Measurements from ENCODE around the gene APBA1. TPM values are rescaled to one million over a fixed set of nuclear protein-coding genes. Genes with fewer than 3 reads are reported as not detected.

APBA1 gene
- total and polyA plus RNA-seq, 2 of the 4 experiments (the other 2 are of a cell fraction) = 3.8 to 5.1 TPM

DNA sequence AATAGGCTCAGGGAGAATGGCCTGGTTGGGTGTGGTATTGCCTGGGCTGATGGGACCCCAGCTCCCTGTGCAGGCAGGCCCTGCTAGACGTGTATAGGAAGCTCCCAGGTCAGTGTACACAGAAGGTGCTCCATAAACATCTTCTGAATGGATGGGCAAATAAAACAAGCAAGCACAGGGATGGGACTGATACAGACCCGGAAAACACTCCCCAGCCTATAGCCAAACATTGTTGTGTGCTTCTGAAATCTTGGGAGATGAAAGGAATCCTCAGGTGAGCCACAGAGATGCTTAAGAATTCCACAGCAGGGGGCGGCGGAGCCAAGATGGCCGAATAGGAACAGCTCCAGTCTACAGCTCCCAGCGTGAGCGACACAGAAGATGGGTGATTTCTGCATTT, 195.4 kb downstream of the APBA1 start:
- H3K4me2 ChIP-seq (ENCODE audit: low read depth, low read length) = no peak overlapping the region
- no peak overlapping the region for H3K18ac ChIP-seq (ENCODE audit: low read depth, low read length)
- no peak overlapping the region for H4K5ac ChIP-seq (ENCODE audit: low read depth, low read length)
- H3K4ac ChIP-seq (ENCODE audit: low read depth, low read length) = no peak overlapping the region
- H4K91ac ChIP-seq (ENCODE audit: insufficient read depth, low read depth, low read length) = no peak overlapping the region
- H3K27ac ChIP-seq (ENCODE audit: insufficient read depth, low read length) = no peak overlapping the region
- no peak overlapping the region for H2BK15ac ChIP-seq (ENCODE audit: low read depth, low read length)
- H4K8ac ChIP-seq (ENCODE audit: low read depth in 2 of 2, low read length in 2 of 2) = no peak overlapping the region
- H3K9me3 ChIP-seq (ENCODE audit: control insufficient read depth, insufficient read depth, low read length) = no peaks in the 10 kb centered on the region
- H4K20me1 ChIP-seq (ENCODE audit: insufficient read depth, low read length) = no peaks in the 10 kb centered on the region
- DNase-seq (no peak), ATAC-seq (ENCODE audit: low read depth) (no peak)
- TF ChIP-seq RAD21 (IDR thresholded peaks at IDR 0.05; ENCODE audit: low read length) (no peak), RFX5 (IDR thresholded peaks at IDR 0.05; ENCODE audit: low read depth, low read length) (no peak), SMC3 (IDR thresholded peaks at IDR 0.05; ENCODE audit: low read depth, low read length) (no peak), MAFK (IDR thresholded peaks at IDR 0.05; ENCODE audit: low read depth, low read length) (no peak), POLR2A (IDR thresholded peaks at IDR 0.05; ENCODE audit: low read depth, low read length) (no peak), CEBPB (IDR thresholded peaks at IDR 0.05; ENCODE audit: low read depth, low read length) (no peak)
- H3K79me1 ChIP-seq (ENCODE audit: low read depth in 1 of 2, low read length in 2 of 2) = no peaks in the 10 kb centered on the region; a peak in 1 of 4 replicates
- no peaks in the 10 kb centered on the region for H3K27me3 ChIP-seq (ENCODE audit: control insufficient read depth, insufficient read depth, low read length)
- no peak overlapping the region; the same call in 1 of the 2 replicates for H3K14ac ChIP-seq (replicated peaks; ENCODE audit: low read depth, low read length)
- no peak overlapping the region for H2BK20ac ChIP-seq (ENCODE audit: low read depth, low read length)
- no peak overlapping the region for H2BK120ac ChIP-seq (ENCODE audit: low read depth, low read length)
- dilution Hi-C loops (cut with HindIII; ENCODE audit: low sequenced_read_pairs, unreplicated experiment) = no loop called here
- H3K4me1 ChIP-seq (ENCODE audit: control insufficient read depth, insufficient read depth, low read length) = no peaks in the 10 kb centered on the region
- no peak overlapping the region for H2AK5ac ChIP-seq (ENCODE audit: low read depth, low read length)
- H3K9ac ChIP-seq (ENCODE audit: low read depth, low read length) = no peak overlapping the region
- CTCF ChIA-PET = no interaction called here
- POLR2A ChIA-PET (ENCODE audit: unreplicated experiment) = no interaction called here
- H3K9me1 ChIP-seq (ENCODE audit: insufficient read depth, low read length) = 0 out of 2 replicates have a peak, but pooled peaks cover 3% of the 10 kb centered on the region
- intact Hi-C loops (cut with micrococcal nuclease) = no loop called here
- H3K56ac ChIP-seq (ENCODE audit: extremely low read depth, insufficient read depth, low read length) = no peak overlapping the region
- H2AFZ ChIP-seq (replicated peaks; ENCODE audit: low read length, poor library complexity) = no peak overlapping the region
- H3K36me3 ChIP-seq (ENCODE audit: control insufficient read depth, insufficient read depth, low read length) = no peaks in the 10 kb centered on the region
- BruUV-seq (replicated peaks) = no TSS peak
- no peak overlapping the region for H3K4me3 ChIP-seq (ENCODE audit: insufficient read depth, low read depth, low read length)
- in situ Hi-C loops (cut with MboI; ENCODE audit: low sequenced_read_pairs) = no loop called here
- no peak overlapping the region for H2AK9ac ChIP-seq (replicated peaks; ENCODE audit: low read depth, low read length, poor library complexity)
- H3K23ac ChIP-seq (ENCODE audit: low read depth, low read length) = no peak overlapping the region
- no peak overlapping the region for H2BK5ac ChIP-seq (ENCODE audit: low read depth, low read length, poor library complexity, severe bottlenecking)
- no CpG with 5 or more reads among the region's 7 CpGs for WGBS, 2 experiments (ENCODE audit: extremely low coverage in 2 of 2, insufficient read length in 1 of 2)

Data from IMR-90 (cell line).